GM12875 (cell line): ENCODE results near the gene LHFPL2.
"Not testable (repeated sequence)": the region's sequence is repeated elsewhere in the genome, so short reads cannot be mapped to it uniquely, and the experiment has no call there.

Experiments
- H3K4me3 ChIP-seq: one replicate; pipeline ENCODE4 v1.5.1; 2011; ENCODE audit warnings: low read depth, low read length, control low read depth
- CTCF ChIP-seq: IDR thresholded peaks from 2 replicates; pipeline ENCODE4 v1.5.1; 2011; ENCODE audit warnings: low read depth, mild to moderate bottlenecking, control low read depth, inconsistent platforms, low read length, moderate library complexity, borderline replicate concordance; ENCODE audit not compliant: insufficient read depth

LHFPL2 gene

DNA sequence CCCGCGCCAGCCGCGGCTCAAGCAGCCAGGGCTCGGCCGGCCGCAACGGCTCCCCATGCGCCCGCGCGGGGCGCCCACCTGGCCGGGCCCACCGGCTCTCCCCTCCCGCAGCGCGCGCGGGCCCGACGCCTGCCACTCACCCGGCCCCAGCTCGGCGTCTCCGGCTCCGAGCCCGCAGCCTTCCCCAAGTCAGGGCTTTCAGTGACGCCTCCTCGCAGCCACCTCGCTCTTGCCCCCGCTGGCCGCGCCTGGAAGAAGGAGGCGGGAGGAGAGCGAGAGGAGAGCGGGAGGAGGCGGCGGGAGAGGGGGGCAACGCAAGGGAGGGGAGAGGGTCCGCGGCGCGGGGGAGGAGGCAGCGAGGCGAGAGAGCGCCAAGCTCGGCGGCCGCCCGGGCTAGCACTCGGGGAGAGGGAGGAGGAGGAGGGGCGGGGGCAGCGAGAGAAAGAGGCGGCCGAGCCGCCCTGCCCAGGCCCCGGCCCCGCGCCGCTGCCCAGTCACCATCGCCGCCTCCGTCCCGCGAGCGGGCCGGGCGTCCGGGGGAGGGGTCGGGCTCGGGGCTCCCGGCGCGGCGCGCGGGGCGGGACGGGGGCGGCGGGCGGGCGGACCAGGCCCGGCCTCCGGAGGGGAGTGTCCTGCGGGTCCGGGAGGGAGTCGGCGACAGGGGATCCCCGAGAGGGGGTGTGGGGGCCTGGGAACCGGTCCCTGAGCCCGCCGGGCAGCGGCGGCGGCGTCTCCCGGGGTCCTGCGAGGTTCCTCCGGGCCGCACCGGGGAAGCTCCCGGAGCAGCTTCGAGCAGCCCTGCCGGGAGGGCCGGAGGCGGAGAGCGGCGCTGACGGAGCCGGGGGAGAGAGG is at the start of gene LHFPL2:
Gene LHFPL2 (minus strand): TSS at position 414 of the 852 bp plus-strand sequence. CDS start 138,559 bp downstream, outside the sequence.
- TF ChIP-seq CTCF = no peak

DNA sequence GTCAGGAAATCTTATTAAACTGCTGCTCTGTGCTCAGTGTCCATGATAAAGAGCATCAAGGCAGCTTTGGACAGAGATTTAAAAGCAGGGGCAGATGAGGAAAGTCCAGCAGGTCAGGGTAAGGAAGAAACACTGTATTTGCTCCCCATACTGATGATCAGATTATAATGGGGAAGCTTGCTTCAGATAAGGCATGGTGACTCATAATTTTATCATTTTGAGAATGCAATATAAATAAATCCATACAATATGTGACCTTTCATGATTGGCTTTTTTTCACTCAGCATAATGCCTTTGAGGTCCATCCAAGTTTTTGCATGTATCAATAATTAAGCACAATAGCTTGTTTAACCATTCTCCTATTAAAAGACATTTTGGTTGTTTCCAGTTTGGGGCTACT is 48.1 kb upstream of the LHFPL2 start:
- H3K4me3 ChIP-seq = no peak overlapping the region
- TF ChIP-seq CTCF = no peak

More for the DNA sequence above, at the start of gene LHFPL2:
- H3K4me3 ChIP-seq = peak within 1 kb of the TSS; percentile 96

- H3K4me3 ChIP-seq = not testable (repeated sequence)
These were observed 47.5 kb upstream of the LHFPL2 start for GRCh38 chr5:78696052-78696451.

GRCh38 chr5:78693339-78693738 is 44.8 kb upstream of the LHFPL2 start:
- TF ChIP-seq CTCF = no peak
- no peak overlapping the region for H3K4me3 ChIP-seq

DNA sequence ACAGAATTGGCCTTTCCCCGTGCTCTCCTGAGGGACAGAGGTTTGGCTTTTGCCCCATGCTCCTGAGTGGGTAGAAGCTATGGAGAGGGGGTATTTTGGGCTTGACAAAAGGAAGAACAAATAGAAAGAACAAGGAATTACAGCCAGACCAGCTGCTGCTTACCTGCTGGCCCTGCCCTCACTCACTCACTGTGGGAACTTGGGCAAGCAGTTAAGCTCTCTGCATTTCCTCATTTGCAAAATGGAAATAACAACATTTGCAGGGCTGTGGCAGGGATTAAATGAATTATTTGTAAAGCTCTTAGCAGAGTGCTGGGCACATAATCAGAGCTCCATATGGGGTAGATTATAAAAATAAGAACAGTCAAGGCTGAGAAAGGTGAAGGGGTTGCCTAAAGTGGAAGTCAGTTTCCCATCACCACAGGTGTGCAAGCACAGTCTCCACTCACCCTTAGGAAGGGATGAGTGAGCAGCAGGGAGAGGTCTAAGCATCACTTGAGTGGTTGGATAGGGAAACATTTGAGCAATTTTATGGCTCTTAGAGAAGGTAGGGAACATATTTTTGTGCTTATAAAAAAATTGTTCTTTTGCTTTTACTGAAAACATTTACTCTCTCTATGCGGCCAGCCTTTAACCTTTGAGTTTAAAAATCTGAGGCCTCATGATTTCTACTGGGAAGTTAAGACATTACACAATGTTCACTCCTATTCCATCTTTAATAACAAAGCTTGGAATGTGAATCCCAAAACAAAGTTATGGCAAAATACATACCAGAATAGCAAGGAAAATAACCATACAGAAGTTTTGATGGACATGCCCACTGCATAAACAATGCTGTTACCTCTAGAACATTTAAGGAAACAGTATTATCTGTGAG is 42.8 kb upstream of the LHFPL2 start:
- no peak overlapping the region for H3K4me3 ChIP-seq
- no peak for TF ChIP-seq CTCF

- TF ChIP-seq CTCF = no peak
- H3K4me3 ChIP-seq = no peak overlapping the region
These were observed 41.8 kb upstream of the LHFPL2 start for GRCh38 chr5:78690253-78690972.
